HCT116 (cell line): ENCODE data around the gene SEMA4C. TPM values are rescaled to one million over a fixed set of nuclear protein-coding genes. Genes with fewer than 3 reads are reported as not detected.

Experiments
- ATAC-seq: fragments of 200-7000 bp; cut with Tn5 transposase; 2 replicates; pipeline ENCODE4 v1.9.1; 2020; ENCODE audit warnings: mild to moderate bottlenecking, moderate library complexity
- BruUV-seq: library from RNA; stranded (reverse); fragments of 400-500 nt; replicated peaks from 2 replicates; lab custom pipeline; 2021; lab: Mats Ljungman, UMichigan
- CTCF ChIA-PET: fragments of 300-600 bp; sonication (Branson Sonifier 250); formaldehyde crosslinking; loops from one replicate; lab custom pipeline; 2021; ENCODE audit warnings: antibody characterized with exemption; lab: Charles Lee
- POLR2A ChIA-PET: fragments of 300-600, 350-600 bp; sonication (Branson Sonifier 250); formaldehyde crosslinking; loops from one replicate; lab custom pipeline; 2021; ENCODE audit warnings: antibody characterized with exemption; lab: Charles Lee
- RAD21 ChIA-PET, 2 experiments: fragments of 300-600 bp; sonication (Branson Sonifier 250); formaldehyde crosslinking; loops; one replicate each; lab custom pipeline; 2023; ENCODE audit warnings: low total read pairs in 2 of 2; ENCODE audit not compliant: uncharacterized antibody in 2 of 2, unreplicated experiment in 2 of 2, low non-redundant PET in 1 of 2; lab: Charles Lee
- DNase-seq: peaks from one replicate; pipeline ENCODE4 v3.0.0-alpha.2; 2010; ENCODE audit warnings: low read depth, low spot score
- H2AFZ ChIP-seq: fragments of 200-600 bp; shearing (Covaris generic), sonication (generic); 2 replicates; pipeline ENCODE4 v1.6.1; 2017; ENCODE audit warnings: low read depth, mixed run types, mixed read lengths, antibody characterized with exemption, low read length; ENCODE audit not compliant: poor library complexity, severe bottlenecking
- H3K27ac ChIP-seq: 2 replicates; pipeline ENCODE4 v1.5.1; 2012; ENCODE audit warnings: low read depth, low read length
- H3K27me3 ChIP-seq: fragments of 200-600 bp; sonication (generic); 2 replicates; pipeline ENCODE4 v1.6.1; 2016; ENCODE audit warnings: mixed run types, low read length, mixed read lengths; ENCODE audit not compliant: insufficient read depth
- H3K36me3 ChIP-seq, 2 experiments: fragments of 200-500 bp in 1 of 2; fragments of 200-600 bp in 1 of 2; sonication (Bioruptor generic) in 1 of 2; sonication (generic) in 1 of 2; 2 replicates each; pipeline versions ENCODE4 v1.5.1 to v1.6.1; 2014 to 2016; ENCODE audit warnings: low read length in 2 of 2, inconsistent platforms in 1 of 2, mixed read lengths in 1 of 2, mixed run types in 1 of 2; ENCODE audit not compliant: insufficient read depth in 2 of 2, control insufficient read depth in 1 of 2
- H3K4me1 ChIP-seq, 2 experiments: fragments of 200-600 bp in 1 of 2; sonication (generic) in 1 of 2; 2 replicates each; pipeline versions ENCODE4 v1.5.1 to v1.6.1; 2012 to 2017; ENCODE audit warnings: low read length in 2 of 2, inconsistent platforms in 1 of 2, mild to moderate bottlenecking in 1 of 2, mixed read lengths in 1 of 2, mixed run types in 1 of 2, moderate library complexity in 1 of 2; ENCODE audit not compliant: insufficient read depth in 2 of 2, control insufficient read depth in 1 of 2
- H3K4me2 ChIP-seq: fragments of 200-600 bp; sonication (generic); 2 replicates; pipeline ENCODE4 v1.6.1; 2017; ENCODE audit warnings: mixed run types, low read length, mixed read lengths
- H3K4me3 ChIP-seq, 2 experiments: fragments of 200-600 bp in 1 of 2; sonication (generic) in 1 of 2; replicated peaks in 1 of 2; 2 replicates each; pipeline ENCODE4 v1.5.1; 2011 to 2016; ENCODE audit warnings: low read length in 2 of 2, control low read depth in 1 of 2, low read depth in 1 of 2, mild to moderate bottlenecking in 1 of 2, mixed read lengths in 1 of 2, mixed run types in 1 of 2
- H3K79me2 ChIP-seq: fragments of 200-600 bp; sonication (generic); 2 replicates; pipeline ENCODE4 v1.6.1; 2017; ENCODE audit warnings: mild to moderate bottlenecking, mixed run types, low read length, moderate library complexity, mixed read lengths; ENCODE audit not compliant: insufficient read depth
- H3K9ac ChIP-seq: fragments of 200-600 bp; sonication (generic); 2 replicates; pipeline ENCODE4 v1.6.1; 2016; ENCODE audit warnings: low read length, mixed read lengths
- H3K9me2 ChIP-seq: fragments of 200-600 bp; sonication (generic), shearing (Covaris generic); 2 replicates; pipeline ENCODE4 v1.6.1; 2017; ENCODE audit warnings: mixed run types, mild to moderate bottlenecking, moderate library complexity; ENCODE audit not compliant: insufficient read depth
- H3K9me3 ChIP-seq, 2 experiments: fragments of 200-500 bp in 1 of 2; fragments of 200-600 bp in 1 of 2; sonication (Bioruptor generic) in 1 of 2; sonication (generic) in 1 of 2; 2 replicates each; pipeline ENCODE4 v1.6.1; 2014 to 2017; ENCODE audit warnings: low read length in 2 of 2, mixed read lengths in 2 of 2, inconsistent platforms in 1 of 2, low read depth in 1 of 2, mild to moderate bottlenecking in 1 of 2, mixed run types in 1 of 2, moderate library complexity in 1 of 2; ENCODE audit not compliant: control insufficient read depth in 1 of 2, insufficient read depth in 1 of 2
- H4K20me1 ChIP-seq: fragments of 200-600 bp; sonication (generic), shearing (Covaris generic); 2 replicates; pipeline ENCODE4 v1.6.1; 2017; ENCODE audit warnings: mixed run types, mild to moderate bottlenecking, moderate library complexity; ENCODE audit not compliant: insufficient read depth
- ATF3 ChIP-seq: IDR thresholded peaks from 2 replicates; pipeline ENCODE4 v1.6.1; 2012
- CBX3 ChIP-seq: IDR thresholded peaks from 2 replicates; pipeline ENCODE4 v1.6.1; 2012; ENCODE audit warnings: low read depth
- CEBPB ChIP-seq: IDR thresholded peaks from 2 replicates; pipeline ENCODE4 v1.6.1; 2012; ENCODE audit warnings: low read depth
- EGR1 ChIP-seq: IDR thresholded peaks from 2 replicates; pipeline ENCODE4 v1.6.1; 2012; ENCODE audit warnings: low read depth
- EZH2 ChIP-seq: fragments of 200-600 bp; sonication (generic); IDR thresholded peaks from 2 replicates; pipeline ENCODE4 v1.6.1; 2017; ENCODE audit warnings: antibody characterized with exemption, mixed run types
- EZH2phosphoT487 ChIP-seq: fragments of 200-600 bp; IDR thresholded peaks from 2 replicates; pipeline ENCODE4 v1.6.1; 2018; ENCODE audit warnings: antibody characterized with exemption, borderline replicate concordance
- JUND ChIP-seq: IDR thresholded peaks from 2 replicates; pipeline ENCODE4 v1.6.1; 2012
- POLR2A ChIP-seq: IDR thresholded peaks from 2 replicates; pipeline ENCODE4 v1.7.0; 2011; ENCODE audit warnings: borderline replicate concordance; ENCODE audit not compliant: insufficient read depth, insufficient read length; ENCODE audit errors: extremely low read depth
- POLR2AphosphoS5 ChIP-seq: IDR thresholded peaks from 2 replicates; pipeline ENCODE4 v1.6.1; 2011; ENCODE audit warnings: mild to moderate bottlenecking, low read depth, low read length, moderate library complexity
- RAD21 ChIP-seq: IDR thresholded peaks from 2 replicates; pipeline ENCODE4 v1.6.1; 2012; ENCODE audit warnings: low read depth, mild to moderate bottlenecking
- REST ChIP-seq: IDR thresholded peaks from 2 replicates; pipeline ENCODE4 v1.6.1; 2012; ENCODE audit warnings: low read depth
- SIN3A ChIP-seq: IDR thresholded peaks from 2 replicates; pipeline ENCODE4 v1.6.1; 2012; ENCODE audit warnings: low read depth
- TCF7L2 ChIP-seq: IDR thresholded peaks from 2 replicates; pipeline ENCODE4 v1.7.0; 2011; ENCODE audit warnings: borderline replicate concordance, inconsistent platforms; ENCODE audit not compliant: insufficient read depth, insufficient read length; ENCODE audit errors: extremely low read depth
- YY1 ChIP-seq: IDR thresholded peaks from 2 replicates; pipeline ENCODE4 v1.6.1; 2011; ENCODE audit warnings: low read length, low read depth, moderate library complexity, mild to moderate bottlenecking; ENCODE audit not compliant: insufficient replicate concordance; ENCODE audit errors: extremely low read depth
- ZBTB33 ChIP-seq: IDR thresholded peaks from 2 replicates; pipeline ENCODE4 v1.6.1; 2011; ENCODE audit warnings: mild to moderate bottlenecking, low read length, moderate library complexity; ENCODE audit not compliant: insufficient replicate concordance; ENCODE audit errors: extremely low read depth
- ZFX ChIP-seq: fragments of 450-650 bp; IDR thresholded peaks from 2 replicates; pipeline ENCODE4 v1.6.1; 2017
- ZNF274 ChIP-seq: fragments of 200-500 bp; sonication (Bioruptor generic); IDR thresholded peaks from 2 replicates; pipeline ENCODE4 v1.6.1; 2014; ENCODE audit warnings: mild to moderate bottlenecking, low read depth, low read length, inconsistent platforms
- intact Hi-C: fragments of 100-400 bp; cut with micrococcal nuclease; formaldehyde crosslinking; loops from 2 replicates; pipeline ENCODE4 v1.10.0; 2022
- total RNA-seq: library from RNA; stranded (reverse); gene quantifications from one replicate; pipeline ENCODE4 v1.2.1, GENCODE V29; 2021; ENCODE audit not compliant: unreplicated experiment

SEMA4C gene
- total RNA-seq, 1 experiment from 2014 or later: 25.4 TPM

GRCh38 chr2:96819876-96820511 lies 49.9 kb downstream of the SEMA4C start:
- Histone ChIP-seq H3K27me3 (no peaks in the 10 kb centered on the region), H3K9me3 (no peaks in the 10 kb centered on the region), H3K4me3 (no peak overlapping the region), H3K9me2 (no peaks in the 10 kb centered on the region), H3K27ac (no peak overlapping the region), H3K4me1 (peaks cover 11 to 20% of the 10 kb centered on the region in 2 experiments), H2AFZ (no peak overlapping the region), H3K79me2 (peaks cover 70% of the 10 kb centered on the region), H3K4me2 (no peak overlapping the region), H4K20me1 (no peaks in the 10 kb centered on the region), H3K9ac (no peak overlapping the region), H3K36me3 (peaks cover 3 to 9% of the 10 kb centered on the region in 2 experiments; a peak in 2 of 4 replicates)
- CTCF ChIA-PET: no interaction called here
- intact Hi-C loops: no loop called here
- RAD21 ChIA-PET: no interaction called here
- ATAC-seq (no peak), DNase-seq (no peak)
- no TSS peak for BruUV-seq
- POLR2A ChIA-PET: no interaction called here
- TF ChIP-seq SIN3A: no peak
- TF ChIP-seq CBX3: no peak
- TF ChIP-seq RAD21: no peak
- TF ChIP-seq EGR1: no peak
- no peak for TF ChIP-seq POLR2AphosphoS5
- TF ChIP-seq REST: no peak
- TF ChIP-seq ATF3: no peak
- no peak for TF ChIP-seq EZH2
- TF ChIP-seq POLR2A: no peak
- no peak for TF ChIP-seq YY1
- no peak for TF ChIP-seq CEBPB
- no peak for TF ChIP-seq ZBTB33
- no peak for TF ChIP-seq TCF7L2
- no peak for TF ChIP-seq ZNF274
- no peak for TF ChIP-seq ZFX
- TF ChIP-seq EZH2phosphoT487: no peak
- no peak for TF ChIP-seq JUND
